KOPT-K1 (cell line): ENCODE results near the gene AMOTL2.

Experiments
- H3K27ac ChIP-seq: fragments of 200-600 bp; sonication (generic); 2 replicates; pipeline ENCODE4 v1.5.1; 2016; ENCODE audit warnings: antibody characterized with exemption, mild to moderate bottlenecking, low read depth, low read length; ENCODE audit not compliant: poor library complexity, severe bottlenecking
- H3K36me3 ChIP-seq: fragments of 200-600 bp; sonication (generic); 2 replicates; pipeline ENCODE4 v1.5.1; 2017; ENCODE audit warnings: antibody characterized with exemption, mild to moderate bottlenecking, low read length, moderate library complexity; ENCODE audit not compliant: insufficient read depth
- H3K9me3 ChIP-seq: fragments of 200-600 bp; sonication (generic); 2 replicates; pipeline ENCODE4 v1.5.1; 2017; ENCODE audit warnings: antibody characterized with exemption, low read length, mild to moderate bottlenecking; ENCODE audit not compliant: insufficient read depth, poor library complexity, severe bottlenecking

The AMOTL2 gene

DNA sequence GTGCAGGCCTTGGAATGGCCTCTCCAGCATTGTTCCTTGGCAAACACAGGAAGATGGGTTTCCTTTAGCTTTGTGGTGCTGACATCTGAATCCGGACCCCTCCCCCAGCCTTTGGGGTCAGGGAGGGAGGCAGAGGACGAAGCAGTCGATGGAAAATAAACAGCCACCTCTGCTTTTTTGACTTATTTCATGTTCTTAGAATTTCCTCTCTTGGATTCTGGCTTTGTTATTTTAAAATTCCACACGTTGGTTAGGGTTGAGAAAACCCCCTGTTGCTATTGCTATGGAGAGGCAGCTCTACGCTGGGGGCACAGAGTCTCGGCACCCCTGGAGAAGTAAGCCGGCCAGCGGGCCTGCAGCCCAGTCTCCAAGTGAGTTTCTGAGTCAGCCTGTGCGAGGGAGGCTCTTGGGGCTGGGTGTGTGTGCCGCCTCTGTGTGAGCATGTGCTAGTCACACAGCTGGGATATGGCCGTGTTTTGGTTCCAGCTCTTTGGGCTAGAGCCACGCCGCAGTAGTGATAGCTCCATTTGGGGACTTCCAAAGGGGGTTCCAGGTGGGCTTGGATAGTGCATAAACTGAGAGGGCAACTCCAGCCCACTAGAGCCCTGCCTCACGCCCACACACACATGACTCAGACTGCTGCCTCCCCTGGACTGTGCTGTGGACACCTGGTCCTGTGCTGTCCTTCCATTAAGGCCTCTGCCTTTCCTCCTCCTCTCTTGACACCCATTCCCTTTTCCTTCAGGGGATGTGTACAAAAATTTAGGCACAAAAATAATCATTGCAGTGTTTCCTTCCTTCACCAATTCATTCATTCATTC lies 58.8 kb downstream of the AMOTL2 start:
- H3K27ac ChIP-seq = no peak overlapping the region
- no peaks in the 10 kb centered on the region for H3K9me3 ChIP-seq
- no peaks in the 10 kb centered on the region for H3K36me3 ChIP-seq

DNA sequence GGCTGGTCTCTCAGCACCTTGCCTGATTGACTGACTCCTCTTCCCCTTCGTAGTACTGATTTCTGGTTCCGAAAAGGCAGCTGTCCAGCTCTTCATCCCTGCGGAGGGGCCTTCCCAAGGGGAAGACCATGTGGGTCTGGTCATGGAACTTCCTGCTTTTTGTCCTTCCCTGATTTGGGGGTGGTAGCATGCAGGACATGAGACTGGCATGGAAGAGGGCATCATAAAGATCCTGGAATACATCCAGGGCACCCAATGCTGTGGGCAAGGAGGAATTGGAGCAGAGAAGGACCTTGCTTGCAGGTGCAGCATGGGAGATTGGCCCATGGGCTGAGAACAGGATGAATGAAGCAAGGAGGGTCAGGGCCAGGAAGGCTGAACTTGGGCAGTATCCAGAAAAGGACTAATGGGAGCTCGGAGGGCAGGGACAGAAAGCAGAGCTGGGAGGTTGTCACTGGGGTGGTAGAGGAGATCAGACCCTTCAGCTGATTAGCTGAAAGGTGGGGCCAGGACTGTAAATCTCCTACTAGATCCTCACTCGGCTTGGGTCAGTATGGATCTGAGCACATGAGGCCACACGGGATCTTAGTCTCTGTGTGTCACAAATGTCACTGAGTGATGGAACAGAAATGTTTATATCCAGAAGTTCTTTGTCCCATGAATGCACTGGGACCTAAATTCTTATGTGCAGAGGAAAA lies 59.5 kb downstream of the AMOTL2 start:
- Histone ChIP-seq H3K9me3 (no peaks in the 10 kb centered on the region), H3K36me3 (no peaks in the 10 kb centered on the region), H3K27ac (no peak overlapping the region)

GRCh38 chr3:134313847-134314587 lies 60.2 kb downstream of the AMOTL2 start:
- no peaks in the 10 kb centered on the region for H3K36me3 ChIP-seq
- H3K9me3 ChIP-seq = no peaks in the 10 kb centered on the region
- H3K27ac ChIP-seq = no peak overlapping the region

DNA sequence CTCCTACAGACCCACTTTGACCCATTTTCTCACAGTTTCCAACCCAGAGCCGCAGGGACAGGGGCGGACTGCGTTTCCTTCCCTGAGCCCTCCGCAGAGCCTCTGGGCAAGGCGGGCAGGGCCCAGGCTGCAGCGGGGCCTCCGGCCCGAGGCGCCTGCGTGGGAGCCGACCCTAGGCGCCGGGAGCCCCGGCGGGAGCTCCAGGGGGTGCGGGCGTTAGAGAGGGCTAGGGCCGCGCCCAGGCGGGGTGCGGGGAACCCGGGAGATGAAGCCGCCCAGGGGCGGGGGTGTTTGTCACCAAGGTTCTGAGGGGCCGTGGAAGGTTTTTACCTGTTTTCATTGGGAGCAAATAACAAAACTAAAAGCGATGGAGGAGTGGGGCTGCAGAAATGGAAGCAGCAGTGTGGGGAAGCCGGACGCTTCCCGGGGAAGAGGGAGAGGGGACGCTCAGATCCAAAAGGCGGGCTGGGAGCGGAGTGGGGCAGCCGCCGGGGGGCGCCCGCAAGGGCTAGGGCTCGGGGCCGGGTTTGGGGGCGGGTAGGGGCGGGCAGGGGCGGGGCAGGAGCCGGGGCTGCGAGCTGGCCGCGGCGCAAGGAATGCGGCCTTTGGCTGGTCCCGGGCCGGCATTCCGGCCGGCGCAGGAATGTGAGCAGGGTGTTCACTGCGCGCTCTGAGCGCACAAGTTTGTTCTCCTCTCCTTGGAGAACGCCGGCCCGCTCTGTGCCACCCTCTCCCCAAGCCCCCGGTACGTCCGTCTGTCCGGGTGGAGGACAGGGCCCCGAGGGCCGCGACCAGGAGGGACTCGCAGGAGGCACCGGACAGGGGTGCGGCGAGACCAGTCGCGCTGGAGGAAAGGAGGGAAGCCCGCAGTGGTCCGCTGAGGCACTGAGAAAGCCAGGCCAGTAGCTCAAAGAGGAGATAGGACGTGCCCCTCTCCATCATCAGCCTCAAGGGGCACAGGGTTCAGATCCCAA lies 61.1 kb downstream of the AMOTL2 start:
- H3K27ac ChIP-seq = no peak overlapping the region

GRCh38 chr3:134312072-134312872 lies 62.0 kb downstream of the AMOTL2 start:
- Histone ChIP-seq H3K9me3 (no peaks in the 10 kb centered on the region), H3K36me3 (no peaks in the 10 kb centered on the region), H3K27ac (no peak overlapping the region)

More for the DNA sequence above, 61.1 kb downstream of the AMOTL2 start:
- no peaks in the 10 kb centered on the region for H3K36me3 ChIP-seq
- H3K9me3 ChIP-seq = no peaks in the 10 kb centered on the region

DNA sequence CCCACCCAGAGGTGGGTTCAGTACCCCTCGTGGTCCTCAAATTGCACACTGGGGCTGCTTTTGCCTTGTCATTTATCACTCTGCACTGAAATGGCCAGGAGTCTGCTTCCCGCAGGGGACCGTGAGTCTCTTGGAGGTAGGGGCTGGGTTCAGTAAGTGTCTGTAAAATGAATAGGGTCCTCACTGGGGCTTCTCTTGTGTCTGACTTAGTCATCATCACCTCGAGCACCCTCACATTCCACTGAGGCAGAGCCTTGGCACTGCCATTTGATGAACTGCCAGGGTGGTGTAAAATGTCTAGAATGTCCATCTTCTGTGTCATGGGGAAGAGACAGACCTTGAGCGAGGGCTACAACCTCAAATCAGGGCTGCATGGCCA lies 62.6 kb downstream of the AMOTL2 start:
- no peak overlapping the region for H3K27ac ChIP-seq
- no peaks in the 10 kb centered on the region for H3K36me3 ChIP-seq
- no peaks in the 10 kb centered on the region for H3K9me3 ChIP-seq

DNA sequence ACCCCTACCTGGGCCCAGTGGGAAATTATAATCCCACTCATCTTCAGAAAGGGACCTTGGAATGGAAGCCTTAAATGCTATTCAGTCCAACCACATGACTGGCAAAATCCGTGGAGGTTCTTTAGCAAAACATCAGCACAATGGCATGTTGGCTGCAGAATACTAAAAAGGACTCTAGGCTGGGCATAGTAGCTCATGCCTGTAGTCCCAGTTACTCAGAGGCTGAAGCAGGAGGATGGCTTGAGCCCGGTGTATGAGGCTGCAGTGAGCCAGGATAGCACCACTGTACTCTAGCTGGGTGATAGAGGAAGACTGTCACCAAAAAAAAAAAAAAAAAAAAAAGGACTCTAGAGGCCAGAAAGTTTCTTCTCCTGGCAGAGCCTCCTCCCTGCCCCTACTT lies 63.0 kb downstream of the AMOTL2 start:
- H3K27ac ChIP-seq = no peak overlapping the region
- no peaks in the 10 kb centered on the region for H3K9me3 ChIP-seq
- no peaks in the 10 kb centered on the region for H3K36me3 ChIP-seq

DNA sequence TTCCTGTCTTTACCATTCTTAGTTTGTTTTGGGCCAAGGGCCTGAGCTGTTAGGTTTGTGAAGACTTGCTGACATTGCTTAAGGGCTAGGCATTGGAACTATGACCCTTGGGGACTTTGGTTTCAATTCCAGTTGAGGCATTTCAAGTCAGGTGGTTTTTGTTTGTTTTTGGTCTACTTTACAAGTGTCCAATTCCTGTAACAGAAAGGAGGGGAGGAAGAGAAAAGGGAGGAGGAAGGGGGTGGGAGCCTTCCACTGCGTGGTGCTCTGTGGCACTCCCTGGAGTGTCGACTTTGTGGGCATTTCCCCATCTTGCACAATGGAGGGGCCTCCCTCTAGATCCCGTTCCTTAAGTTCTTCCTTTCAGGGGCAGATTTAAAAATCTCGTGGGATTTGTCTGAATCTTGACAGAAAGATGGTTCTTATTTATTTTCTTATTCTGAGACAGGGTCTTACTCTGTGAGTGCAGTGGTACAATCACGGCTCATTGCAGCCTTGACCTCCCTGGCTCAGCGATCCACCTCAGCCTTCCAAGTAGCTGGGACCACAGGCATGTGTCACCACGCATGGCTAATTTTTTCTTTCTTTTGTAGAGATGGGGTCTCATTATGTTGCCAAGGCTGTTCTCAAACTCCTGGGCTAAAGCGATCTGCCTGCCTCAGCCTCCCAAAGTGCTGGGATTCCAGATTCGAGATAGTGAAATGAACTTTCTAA lies 64.1 kb downstream of the AMOTL2 start:
- no peaks in the 10 kb centered on the region for H3K36me3 ChIP-seq
- H3K27ac ChIP-seq = no peak overlapping the region
- H3K9me3 ChIP-seq = no peaks in the 10 kb centered on the region

DNA sequence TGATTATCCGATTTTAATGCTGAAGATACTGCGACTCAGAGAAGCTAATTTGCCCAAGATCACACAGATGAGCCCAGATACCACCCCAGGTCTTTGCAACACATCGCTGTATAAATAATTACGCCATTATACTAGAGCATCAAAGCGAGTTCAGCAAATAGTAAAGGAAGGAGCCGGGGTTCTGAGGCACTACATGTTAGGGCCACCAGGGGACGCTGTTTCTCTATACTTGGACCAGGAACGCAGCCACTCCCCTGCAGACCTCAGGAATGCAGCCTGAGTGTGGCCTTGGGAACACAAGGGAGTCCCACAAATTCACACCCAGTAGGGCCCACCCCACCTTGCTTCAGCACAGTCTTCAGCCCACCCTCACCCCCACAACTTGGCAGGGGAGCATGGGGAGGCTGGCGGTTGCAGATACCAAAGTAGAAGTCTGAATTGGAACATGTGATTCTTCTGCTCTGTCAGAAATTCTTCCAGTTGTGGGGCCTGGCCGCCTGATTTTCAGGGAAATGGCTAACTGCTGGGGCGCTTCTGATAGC lies 65.8 kb downstream of the AMOTL2 start:
- no peak overlapping the region for H3K27ac ChIP-seq
- no peaks in the 10 kb centered on the region for H3K36me3 ChIP-seq
- no peaks in the 10 kb centered on the region for H3K9me3 ChIP-seq

- H3K27ac ChIP-seq = no peak overlapping the region
- no peaks in the 10 kb centered on the region for H3K9me3 ChIP-seq
- H3K36me3 ChIP-seq = no peaks in the 10 kb centered on the region
Observed at GRCh38 chr3:134307425-134307824, 66.8 kb downstream of the AMOTL2 start.

GRCh38 chr3:134306320-134306719 lies 67.9 kb downstream of the AMOTL2 start:
- no peaks in the 10 kb centered on the region for H3K36me3 ChIP-seq
- H3K27ac ChIP-seq = no peak overlapping the region
- H3K9me3 ChIP-seq = no peaks in the 10 kb centered on the region
